A673 (cell line): Measurements from ENCODE around the gene GABRA6.
"Not testable (repeated sequence)": the region's sequence is repeated elsewhere in the genome, so short reads cannot be mapped to it uniquely, and the experiment has no call there.

Experiments
- EZH2 ChIP-seq: fragments of 200-600 bp; sonication (generic); IDR thresholded peaks from 2 replicates; pipeline ENCODE4 v1.6.1; 2017; ENCODE audit warnings: borderline replicate concordance, low read depth, mild to moderate bottlenecking, mixed read lengths, antibody characterized with exemption, low read length; ENCODE audit not compliant: poor library complexity, severe bottlenecking
- TF ChIP-seq, protein P1 (sequence below): fragments of 300-800, 200-600 bp; sonication (generic); conservative IDR thresholded peaks from 2 replicates; pipeline ENCODE4 v1.5.1; 2017; ENCODE audit warnings: low read depth, mild to moderate bottlenecking, antibody characterized with exemption, low read length, moderate library complexity, mixed read lengths

DNA sequence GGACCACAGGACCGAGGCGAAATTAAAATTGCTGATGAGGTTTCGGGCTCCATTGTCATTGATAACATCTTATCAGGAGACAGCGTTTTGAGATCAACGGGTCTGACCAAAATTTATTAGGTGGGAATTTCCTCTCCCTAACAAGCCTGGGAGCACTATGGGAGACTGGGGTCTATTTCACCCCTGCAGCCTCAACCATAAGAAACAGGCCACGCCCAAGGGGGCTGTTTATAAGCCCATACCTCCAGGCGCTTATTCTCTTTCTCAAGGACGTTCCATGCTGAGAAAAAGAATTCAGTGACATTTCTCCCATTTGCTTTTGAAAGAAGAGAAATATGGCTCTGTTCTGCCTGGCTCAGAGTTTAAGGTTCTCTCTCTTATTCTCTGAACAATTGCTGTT lies 33.6 kb upstream of the GABRA6 start:
- TF ChIP-seq, protein P1, sequence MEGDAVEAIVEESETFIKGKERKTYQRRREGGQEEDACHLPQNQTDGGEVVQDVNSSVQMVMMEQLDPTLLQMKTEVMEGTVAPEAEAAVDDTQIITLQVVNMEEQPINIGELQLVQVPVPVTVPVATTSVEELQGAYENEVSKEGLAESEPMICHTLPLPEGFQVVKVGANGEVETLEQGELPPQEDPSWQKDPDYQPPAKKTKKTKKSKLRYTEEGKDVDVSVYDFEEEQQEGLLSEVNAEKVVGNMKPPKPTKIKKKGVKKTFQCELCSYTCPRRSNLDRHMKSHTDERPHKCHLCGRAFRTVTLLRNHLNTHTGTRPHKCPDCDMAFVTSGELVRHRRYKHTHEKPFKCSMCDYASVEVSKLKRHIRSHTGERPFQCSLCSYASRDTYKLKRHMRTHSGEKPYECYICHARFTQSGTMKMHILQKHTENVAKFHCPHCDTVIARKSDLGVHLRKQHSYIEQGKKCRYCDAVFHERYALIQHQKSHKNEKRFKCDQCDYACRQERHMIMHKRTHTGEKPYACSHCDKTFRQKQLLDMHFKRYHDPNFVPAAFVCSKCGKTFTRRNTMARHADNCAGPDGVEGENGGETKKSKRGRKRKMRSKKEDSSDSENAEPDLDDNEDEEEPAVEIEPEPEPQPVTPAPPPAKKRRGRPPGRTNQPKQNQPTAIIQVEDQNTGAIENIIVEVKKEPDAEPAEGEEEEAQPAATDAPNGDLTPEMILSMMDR = not testable (repeated sequence)
- not testable (repeated sequence) for TF ChIP-seq EZH2
